ENCODE data around the gene FAF1.
"Not testable (repeated sequence)": the region's sequence is repeated elsewhere in the genome, so short reads cannot be mapped to it uniquely, and the experiment has no call there.

Gene FAF1

DNA sequence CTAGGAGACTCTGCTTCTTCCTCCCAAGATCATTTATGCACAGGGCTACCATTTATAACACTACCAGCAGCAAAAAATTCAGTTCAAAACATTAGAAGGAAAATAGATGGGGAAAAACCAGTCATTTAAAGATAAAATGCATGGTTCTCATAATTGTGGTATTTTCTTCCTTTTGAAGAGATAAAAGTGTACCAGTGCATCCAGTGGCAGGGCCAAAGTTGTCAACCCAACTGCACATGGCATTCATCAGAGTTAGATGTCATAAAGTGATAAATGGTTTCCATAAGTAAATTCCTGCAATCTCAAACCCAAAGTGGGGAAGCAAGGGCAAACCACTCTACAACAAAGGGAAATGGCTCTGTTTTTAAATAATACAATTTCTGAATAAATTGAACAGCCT, 417.7 kb downstream of the FAF1 start:
- TF ChIP-seq, protein P1, sequence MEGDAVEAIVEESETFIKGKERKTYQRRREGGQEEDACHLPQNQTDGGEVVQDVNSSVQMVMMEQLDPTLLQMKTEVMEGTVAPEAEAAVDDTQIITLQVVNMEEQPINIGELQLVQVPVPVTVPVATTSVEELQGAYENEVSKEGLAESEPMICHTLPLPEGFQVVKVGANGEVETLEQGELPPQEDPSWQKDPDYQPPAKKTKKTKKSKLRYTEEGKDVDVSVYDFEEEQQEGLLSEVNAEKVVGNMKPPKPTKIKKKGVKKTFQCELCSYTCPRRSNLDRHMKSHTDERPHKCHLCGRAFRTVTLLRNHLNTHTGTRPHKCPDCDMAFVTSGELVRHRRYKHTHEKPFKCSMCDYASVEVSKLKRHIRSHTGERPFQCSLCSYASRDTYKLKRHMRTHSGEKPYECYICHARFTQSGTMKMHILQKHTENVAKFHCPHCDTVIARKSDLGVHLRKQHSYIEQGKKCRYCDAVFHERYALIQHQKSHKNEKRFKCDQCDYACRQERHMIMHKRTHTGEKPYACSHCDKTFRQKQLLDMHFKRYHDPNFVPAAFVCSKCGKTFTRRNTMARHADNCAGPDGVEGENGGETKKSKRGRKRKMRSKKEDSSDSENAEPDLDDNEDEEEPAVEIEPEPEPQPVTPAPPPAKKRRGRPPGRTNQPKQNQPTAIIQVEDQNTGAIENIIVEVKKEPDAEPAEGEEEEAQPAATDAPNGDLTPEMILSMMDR (IDR thresholded peaks at IDR 0.05; ENCODE audit: low read depth, low read length), result no peak
- no peak for DNase-seq (ENCODE audit: extremely low read depth, low read depth)

DNA sequence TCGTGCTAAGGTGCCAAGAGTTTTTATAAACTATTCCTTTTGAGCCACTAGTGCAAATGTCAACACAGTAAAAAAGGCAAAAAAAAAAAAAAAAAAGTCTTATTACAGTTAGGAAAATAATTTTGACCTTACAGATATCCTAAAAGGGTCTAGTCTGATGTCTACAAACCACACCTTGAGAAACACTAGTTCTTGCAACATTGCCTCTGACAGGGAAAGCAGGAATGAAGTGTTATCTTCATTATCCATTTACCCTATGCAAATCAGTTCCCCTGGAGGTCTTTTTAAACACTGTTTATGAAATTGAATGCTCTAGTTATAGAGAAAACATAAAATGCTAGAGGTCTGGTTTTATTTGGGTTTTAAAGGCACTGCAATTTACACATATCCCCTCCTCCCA, 421.6 kb downstream of the FAF1 start:
- DNase-seq (ENCODE audit: extremely low read depth, low read depth), result no peak
- TF ChIP-seq, protein P1 (IDR thresholded peaks at IDR 0.05; ENCODE audit: low read depth, low read length), result no peak

DNA sequence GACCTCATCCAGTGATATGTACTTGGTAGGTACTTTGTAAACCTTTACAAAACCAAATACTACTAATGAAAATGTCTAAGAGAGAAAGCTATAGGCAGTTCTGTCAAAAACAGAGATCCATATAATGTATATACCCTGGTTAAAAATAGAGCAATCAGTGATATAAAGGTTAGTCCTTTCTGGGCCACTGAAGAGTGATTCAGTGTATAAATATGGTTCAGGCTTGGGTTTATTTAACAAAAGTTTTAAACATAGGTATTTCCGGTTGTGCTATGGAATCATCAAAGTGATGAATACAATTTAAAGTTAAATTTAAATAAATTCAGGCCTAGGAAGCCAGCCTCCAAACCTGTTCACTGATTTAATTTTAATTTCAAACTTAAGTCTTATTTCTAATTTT, 428.5 kb downstream of the FAF1 start:
- DNase-seq (ENCODE audit: extremely low read depth, low read depth), result no peak
- TF ChIP-seq, protein P1 (IDR thresholded peaks at IDR 0.05; ENCODE audit: low read depth, low read length), result no peak

DNA sequence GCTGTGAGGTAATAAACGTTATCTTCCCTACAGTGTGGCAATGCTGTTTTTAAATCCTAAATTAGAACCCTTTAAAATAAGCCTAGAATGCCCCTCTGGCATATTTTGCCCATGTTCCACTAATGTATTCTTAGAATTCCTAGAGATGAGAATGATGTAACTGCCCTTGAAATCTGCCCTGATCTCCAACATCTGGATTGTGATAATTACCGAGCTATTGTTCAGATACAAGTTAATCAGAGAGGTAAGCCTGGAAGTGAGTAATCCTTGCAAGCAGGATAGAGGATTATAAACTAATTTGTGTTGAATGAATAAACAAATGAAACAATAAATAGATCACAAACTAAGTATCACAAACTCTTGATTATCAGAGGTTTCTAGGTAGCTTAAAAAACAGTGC, 429.0 kb downstream of the FAF1 start:
- no peak for DNase-seq (ENCODE audit: extremely low read depth, low read depth)
- TF ChIP-seq, protein P1 (IDR thresholded peaks at IDR 0.05; ENCODE audit: low read depth, low read length), result no peak

DNA sequence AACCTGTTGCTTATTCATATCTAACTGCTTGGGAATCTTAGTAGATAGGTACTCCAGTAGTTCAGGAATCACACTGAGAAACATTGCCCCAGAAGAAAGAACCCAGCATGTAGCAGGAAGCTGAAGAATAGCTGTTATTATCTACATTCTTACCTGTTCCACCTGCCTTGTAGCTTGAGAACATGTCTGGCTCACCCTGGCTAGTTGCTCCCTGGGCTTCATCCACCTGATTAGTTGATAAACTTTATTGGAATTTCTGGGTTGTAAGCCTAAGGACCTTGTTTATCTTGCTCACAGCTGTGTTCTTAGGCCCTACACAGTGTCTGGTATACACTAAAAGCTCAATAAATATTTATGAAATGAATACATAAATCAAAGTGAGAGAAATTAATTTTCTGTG, 430.6 kb downstream of the FAF1 start:
- DNase-seq (ENCODE audit: extremely low read depth, low read depth), result no peak
- TF ChIP-seq, protein P1 (IDR thresholded peaks at IDR 0.05; ENCODE audit: low read depth, low read length), result no peak

DNA sequence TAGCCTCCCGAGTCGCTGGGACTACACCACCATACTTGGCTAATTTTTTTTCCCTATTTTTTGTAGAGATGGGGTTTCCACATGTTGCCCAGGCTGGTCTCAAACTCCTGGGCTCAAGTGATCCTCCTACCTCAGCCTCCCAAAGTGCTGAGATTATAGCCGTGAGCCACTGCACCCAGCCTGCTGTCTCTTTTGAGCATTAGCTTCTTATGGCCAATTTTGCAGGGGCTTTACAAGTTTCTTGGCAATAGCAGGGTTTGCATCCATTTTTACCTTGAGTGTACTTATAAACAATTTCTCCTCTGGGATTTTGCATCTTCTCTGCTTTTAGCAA, 432.1 kb downstream of the FAF1 start:
- not testable (repeated sequence) for DNase-seq (ENCODE audit: extremely low read depth, low read depth)

DNA sequence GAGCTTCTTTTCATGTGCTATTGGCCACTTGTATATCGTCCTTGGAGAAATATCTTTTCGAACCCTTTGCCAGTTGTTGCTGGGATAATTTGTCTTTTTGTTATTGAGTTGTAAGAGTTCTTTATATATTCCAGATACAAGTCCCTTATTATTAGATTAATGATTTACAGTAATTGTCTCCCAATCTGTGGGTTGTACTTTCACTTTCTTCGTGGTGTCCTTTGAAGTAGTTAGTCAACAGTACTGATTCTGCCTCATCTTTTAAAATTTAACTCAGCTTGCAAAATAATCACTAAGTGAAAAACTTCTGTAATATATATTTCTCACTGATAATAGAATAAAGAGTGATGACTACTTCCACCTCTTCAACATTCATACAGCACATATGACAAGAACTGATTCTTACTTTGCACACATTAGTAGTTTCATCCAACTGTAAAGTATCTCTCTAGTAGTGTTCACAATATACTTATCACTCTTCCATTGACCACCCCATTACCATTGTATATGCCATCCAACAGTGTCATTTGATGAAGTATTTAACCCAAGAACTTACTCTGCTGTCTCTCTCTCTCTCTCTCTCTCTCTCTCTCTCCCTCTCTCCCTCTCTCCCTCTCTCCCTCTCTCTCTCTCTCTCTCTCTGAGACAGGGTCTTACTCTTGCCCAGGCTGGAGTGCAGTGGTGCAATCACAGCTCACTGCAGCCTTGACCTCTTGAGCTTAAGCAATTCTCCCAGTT, 432.6 kb downstream of the FAF1 start:
- TF ChIP-seq, protein P1 (IDR thresholded peaks at IDR 0.05; ENCODE audit: low read depth, low read length), result no peak
- no peak for DNase-seq (ENCODE audit: extremely low read depth, low read depth)

DNA sequence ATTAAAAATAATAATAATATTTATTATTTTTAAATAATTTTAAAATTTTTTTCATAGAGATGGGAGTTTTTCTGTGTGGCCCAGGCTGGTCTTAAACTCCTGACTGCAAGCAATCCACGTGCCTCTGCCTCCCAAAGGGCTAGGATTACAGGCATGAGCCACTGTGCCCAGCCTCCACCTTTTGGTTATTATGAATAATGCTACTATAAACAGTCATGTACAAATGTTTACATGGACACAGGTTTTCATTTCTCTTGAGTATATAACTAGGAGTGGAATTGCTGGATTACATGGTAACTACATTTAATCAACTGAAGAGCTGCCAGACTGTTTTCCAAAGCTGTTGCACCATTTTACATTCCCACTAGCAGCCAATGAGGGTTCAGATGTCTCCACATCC, 433.6 kb downstream of the FAF1 start:
- TF ChIP-seq, protein P1 (IDR thresholded peaks at IDR 0.05; ENCODE audit: low read depth, low read length), result no peak

More for the DNA sequence above, 433.6 kb downstream of the FAF1 start:
- DNase-seq (ENCODE audit: extremely low read depth, low read depth), result no peak
